Osteoblast (primary cell): ENCODE measurements around the gene C18orf63. TPM values are rescaled to one million over a fixed set of nuclear protein-coding genes. Genes with fewer than 3 reads are reported as not detected.

Experiments used
- DNase-seq: peaks from one replicate; pipeline ENCODE4 v3.0.0; 2011; ENCODE audit warnings: low spot score, mixed read lengths; ENCODE audit not compliant: insufficient read length; ENCODE audit errors: missing footprints
- H2AFZ ChIP-seq: 2 replicates; pipeline ENCODE4 v1.6.0; 2011; ENCODE audit warnings: mild to moderate bottlenecking, low read length
- H3K27ac ChIP-seq: 2 replicates; pipeline ENCODE4 v1.5.1; 2011; ENCODE audit warnings: mild to moderate bottlenecking, low read depth, low read length, moderate library complexity
- H3K27me3 ChIP-seq: 2 replicates; pipeline ENCODE4 v1.6.0; 2012; ENCODE audit warnings: mild to moderate bottlenecking, control low read depth, inconsistent platforms, low read length, moderate library complexity; ENCODE audit not compliant: insufficient read depth
- H3K36me3 ChIP-seq: 2 replicates; pipeline ENCODE4 v1.5.1; 2011; ENCODE audit warnings: mild to moderate bottlenecking, low read length, control low read depth, moderate library complexity; ENCODE audit not compliant: insufficient read depth
- H3K4me1 ChIP-seq: 2 replicates; pipeline ENCODE4 v1.5.1; 2011; ENCODE audit warnings: mild to moderate bottlenecking, low read length, control low read depth, moderate library complexity; ENCODE audit not compliant: insufficient read depth
- H3K4me2 ChIP-seq: 2 replicates; pipeline ENCODE4 v1.6.0; 2011; ENCODE audit warnings: mild to moderate bottlenecking, low read length; ENCODE audit not compliant: insufficient read depth
- H3K4me3 ChIP-seq: fragments of 200-600 bp; sonication (generic); 3 replicates; pipeline ENCODE4 v1.5.1; 2012; ENCODE audit warnings: mild to moderate bottlenecking, low read length, inconsistent platforms; ENCODE audit not compliant: insufficient read depth
- H3K79me2 ChIP-seq: 2 replicates; pipeline ENCODE4 v1.6.0; 2012; ENCODE audit warnings: mild to moderate bottlenecking, low read length, control low read depth, inconsistent platforms; ENCODE audit not compliant: insufficient read depth
- H3K9me3 ChIP-seq: 2 replicates; pipeline ENCODE4 v1.5.1; 2011; ENCODE audit warnings: low read depth, low read length, control low read depth
- H4K20me1 ChIP-seq: 2 replicates; pipeline ENCODE4 v1.6.0; 2012; ENCODE audit warnings: mild to moderate bottlenecking, low read length, control low read depth; ENCODE audit not compliant: insufficient read depth
- total RNA-seq: library from RNA; depleted of rRNA; stranded (reverse); fragments of >200 nt; gene quantifications from 2 replicates; pipeline ENCODE4 v1.2.3, GENCODE V29; 2012
- TF ChIP-seq, protein P1 (sequence below): IDR thresholded peaks from 2 replicates; pipeline ENCODE4 v1.5.1; 2011; ENCODE audit warnings: mild to moderate bottlenecking, low read depth, low read length, moderate library complexity; ENCODE audit errors: extremely low read depth

The C18orf63 gene
- total RNA-seq, 1 donor: not detected

DNA sequence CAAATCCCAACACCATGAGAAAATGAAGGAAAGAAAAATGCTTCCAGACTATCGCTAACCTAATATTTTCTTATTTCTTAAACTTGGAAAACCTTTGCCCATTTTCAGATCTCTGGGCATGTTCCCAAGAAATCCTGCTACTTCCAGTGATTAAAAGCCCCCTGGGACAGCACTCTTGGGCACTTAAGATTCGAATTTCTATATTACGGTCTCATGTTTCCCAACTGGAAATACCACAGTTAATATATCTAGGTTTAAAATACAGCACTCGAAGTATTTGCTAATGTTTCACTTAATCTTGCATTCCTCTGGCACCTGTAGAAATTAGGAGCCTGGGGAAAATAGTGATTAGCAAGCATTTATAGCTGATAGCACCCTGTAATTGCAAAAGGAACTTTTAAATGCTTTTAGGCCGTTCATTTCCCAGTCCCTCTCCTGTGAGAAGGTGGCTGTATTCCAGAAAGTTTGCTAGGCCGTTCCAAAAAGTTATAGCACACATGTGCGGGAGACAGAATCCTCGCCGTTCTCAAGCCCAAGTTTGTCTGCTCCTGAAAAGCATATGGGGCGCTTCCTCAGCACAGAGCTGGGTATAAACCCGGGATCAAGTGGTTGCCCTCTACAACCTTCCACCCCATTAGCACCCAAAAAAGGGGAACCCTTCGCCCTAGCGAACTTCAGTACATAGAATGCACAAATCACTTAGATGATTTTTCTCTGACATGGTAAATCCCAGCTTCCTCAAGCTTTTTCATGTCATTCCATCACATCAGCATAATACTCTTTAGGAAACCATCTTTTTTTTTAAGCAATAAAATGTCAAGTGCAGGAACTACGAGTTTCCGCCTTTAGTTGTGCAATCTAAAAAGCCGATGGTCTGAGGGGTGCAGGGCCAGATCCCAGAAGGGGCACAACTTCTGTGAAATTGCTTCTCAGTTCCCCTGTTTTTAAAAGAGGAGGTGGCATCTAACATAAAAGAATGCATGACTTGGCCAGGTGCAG lies 80.8 kb downstream of the C18orf63 start:
- DNase-seq: no peak
- no peak overlapping the region for H3K27ac ChIP-seq
- TF ChIP-seq, protein P1, sequence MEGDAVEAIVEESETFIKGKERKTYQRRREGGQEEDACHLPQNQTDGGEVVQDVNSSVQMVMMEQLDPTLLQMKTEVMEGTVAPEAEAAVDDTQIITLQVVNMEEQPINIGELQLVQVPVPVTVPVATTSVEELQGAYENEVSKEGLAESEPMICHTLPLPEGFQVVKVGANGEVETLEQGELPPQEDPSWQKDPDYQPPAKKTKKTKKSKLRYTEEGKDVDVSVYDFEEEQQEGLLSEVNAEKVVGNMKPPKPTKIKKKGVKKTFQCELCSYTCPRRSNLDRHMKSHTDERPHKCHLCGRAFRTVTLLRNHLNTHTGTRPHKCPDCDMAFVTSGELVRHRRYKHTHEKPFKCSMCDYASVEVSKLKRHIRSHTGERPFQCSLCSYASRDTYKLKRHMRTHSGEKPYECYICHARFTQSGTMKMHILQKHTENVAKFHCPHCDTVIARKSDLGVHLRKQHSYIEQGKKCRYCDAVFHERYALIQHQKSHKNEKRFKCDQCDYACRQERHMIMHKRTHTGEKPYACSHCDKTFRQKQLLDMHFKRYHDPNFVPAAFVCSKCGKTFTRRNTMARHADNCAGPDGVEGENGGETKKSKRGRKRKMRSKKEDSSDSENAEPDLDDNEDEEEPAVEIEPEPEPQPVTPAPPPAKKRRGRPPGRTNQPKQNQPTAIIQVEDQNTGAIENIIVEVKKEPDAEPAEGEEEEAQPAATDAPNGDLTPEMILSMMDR: no peak
- peaks cover 15% of the 10 kb centered on the region for H3K27me3 ChIP-seq
- no peaks in the 10 kb centered on the region for H3K79me2 ChIP-seq
- H3K4me3 ChIP-seq: no peak overlapping the region
- no peaks in the 10 kb centered on the region for H3K36me3 ChIP-seq
- H3K9me3 ChIP-seq: no peaks in the 10 kb centered on the region
- H4K20me1 ChIP-seq: no peaks in the 10 kb centered on the region
- H3K4me2 ChIP-seq: no peak overlapping the region
- no peak overlapping the region for H2AFZ ChIP-seq
- no peaks in the 10 kb centered on the region for H3K4me1 ChIP-seq

DNA sequence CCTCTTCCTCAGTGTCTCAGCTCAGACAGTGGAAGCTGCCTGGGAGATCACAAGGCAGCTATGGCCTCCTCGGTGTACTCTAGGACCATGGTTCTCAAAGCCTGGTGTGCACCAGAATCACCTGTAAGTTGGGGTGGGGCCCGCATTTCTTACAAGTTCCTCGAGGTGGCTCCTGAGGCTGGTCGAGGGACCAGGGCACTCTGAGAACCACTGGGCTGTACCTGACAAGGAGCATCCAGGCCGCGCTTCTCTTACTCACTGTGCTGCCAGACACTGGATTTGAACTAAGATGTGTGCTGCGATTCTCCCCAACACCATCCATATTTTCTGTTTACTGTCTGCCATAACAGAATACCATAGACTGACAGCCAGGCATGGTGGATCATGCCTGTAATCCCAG lies 81.9 kb downstream of the C18orf63 start:
- peaks cover 15% of the 10 kb centered on the region for H3K27me3 ChIP-seq
- no peaks in the 10 kb centered on the region for H3K36me3 ChIP-seq
- H3K27ac ChIP-seq: no peak overlapping the region
- no peak overlapping the region for H3K4me3 ChIP-seq
- no peaks in the 10 kb centered on the region for H3K4me1 ChIP-seq
- DNase-seq: no peak
- H2AFZ ChIP-seq: no peak overlapping the region
- TF ChIP-seq, protein P1: no peak
- H4K20me1 ChIP-seq: no peaks in the 10 kb centered on the region
- no peaks in the 10 kb centered on the region for H3K79me2 ChIP-seq
- no peak overlapping the region for H3K4me2 ChIP-seq
- no peaks in the 10 kb centered on the region for H3K9me3 ChIP-seq

DNA sequence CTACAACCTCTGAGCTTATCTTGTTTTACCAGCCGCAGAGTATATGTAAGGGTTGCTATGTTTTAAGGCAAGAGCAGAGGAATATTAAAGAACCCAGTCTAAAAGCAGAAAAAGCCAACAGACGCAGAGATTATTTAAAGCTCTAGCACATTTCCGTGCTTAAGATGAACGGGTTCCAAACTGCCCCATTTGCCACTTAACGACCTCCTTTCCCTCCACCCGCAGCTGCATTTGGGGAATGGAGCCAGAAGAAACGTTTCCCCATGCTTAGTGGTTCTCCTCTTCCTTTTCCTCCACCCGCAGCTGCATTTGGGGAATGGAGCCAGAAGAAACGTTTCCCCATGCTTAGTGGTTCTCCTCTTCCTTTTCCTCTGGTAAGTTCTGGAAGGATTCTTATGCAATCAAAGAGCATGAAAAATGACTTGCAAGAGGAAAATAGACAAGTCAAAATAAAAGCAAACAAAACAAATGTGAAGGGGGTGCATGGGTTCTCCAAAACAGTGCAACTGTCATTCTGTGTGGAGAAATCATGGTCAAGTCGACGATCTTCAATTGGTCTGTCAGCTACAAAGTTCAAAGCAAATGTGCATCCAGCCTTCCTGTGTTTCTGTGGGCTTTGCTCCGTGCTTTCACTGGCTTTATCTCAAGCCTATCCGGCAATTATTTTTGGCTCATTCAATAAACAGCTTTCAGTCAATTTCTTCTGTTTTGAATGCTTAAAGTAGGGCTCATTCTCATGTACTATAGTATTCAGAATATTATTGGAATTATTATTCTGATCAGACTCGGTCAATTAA lies 83.7 kb downstream of the C18orf63 start:
- Histone ChIP-seq H3K9me3 (no peaks in the 10 kb centered on the region), H3K79me2 (no peaks in the 10 kb centered on the region), H3K36me3 (no peaks in the 10 kb centered on the region), H4K20me1 (no peaks in the 10 kb centered on the region), H3K4me1 (no peaks in the 10 kb centered on the region), H3K4me3 (no peak overlapping the region), H3K27ac (no peak overlapping the region), H3K4me2 (no peak overlapping the region), H2AFZ (no peak overlapping the region), H3K27me3 (peaks cover 11% of the 10 kb centered on the region)
- no peak for DNase-seq
- TF ChIP-seq, protein P1: no peak

DNA sequence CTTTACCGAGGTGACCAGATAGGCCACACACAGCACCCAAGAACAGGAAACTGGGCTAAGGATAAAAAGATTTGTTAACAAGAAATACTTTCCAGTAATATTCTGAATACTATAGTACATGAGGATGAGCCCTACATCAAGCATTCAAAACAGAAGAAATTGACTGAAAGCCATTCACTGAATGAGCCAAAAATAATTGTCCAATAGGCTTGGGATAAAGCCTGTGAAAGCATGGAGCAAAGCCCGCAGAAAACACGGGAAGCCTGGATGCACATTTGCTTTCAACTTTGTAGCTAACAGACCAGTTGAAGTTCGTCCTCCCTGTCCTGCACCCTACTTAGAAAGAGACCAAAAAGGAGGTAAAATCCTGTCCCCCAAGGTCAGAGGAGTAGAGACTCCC lies 85.2 kb downstream of the C18orf63 start:
- Histone ChIP-seq H3K27ac (no peak overlapping the region), H3K4me3 (no peak overlapping the region), H4K20me1 (no peaks in the 10 kb centered on the region), H3K79me2 (no peaks in the 10 kb centered on the region), H3K4me1 (no peaks in the 10 kb centered on the region), H2AFZ (no peak overlapping the region), H3K27me3 (peaks cover 11% of the 10 kb centered on the region), H3K36me3 (no peaks in the 10 kb centered on the region), H3K4me2 (no peak overlapping the region), H3K9me3 (no peaks in the 10 kb centered on the region)
- TF ChIP-seq, protein P1: no peak
- DNase-seq: no peak
